ENCODE measurements around the gene FLVCR2. TPM values are rescaled to one million over a fixed set of nuclear protein-coding genes. Genes with fewer than 3 reads are reported as not detected.

FLVCR2 gene
- total and polyA plus RNA-seq, 2 experiments from 2014 or later: 1.4 to 3.1 TPM

- ATAC-seq (peak; percentile 82), DNase-seq (ENCODE audit: low spot score) (peak; percentile 36)
- TF ChIP-seq EZH2phosphoT487 (IDR thresholded peaks at IDR 0.05; ENCODE audit: unreplicated experiment) (no peak), EZH2 (IDR thresholded peaks at IDR 0.05; ENCODE audit: low read depth, unreplicated experiment) (no peak), REST (IDR thresholded peaks at IDR 0.05; ENCODE audit: unreplicated experiment) (no peak), CREB1 (CRISPR knock-in tag; IDR thresholded peaks at IDR 0.05; ENCODE audit: low read depth) (no peak), ZNF331 (CRISPR knock-in tag; IDR thresholded peaks at IDR 0.05; ENCODE audit: low read depth) (no peak), ZNF114 (CRISPR knock-in tag; IDR thresholded peaks at IDR 0.05) (no peak), NANOG (IDR thresholded peaks at IDR 0.05; ENCODE audit: borderline replicate concordance) (no peak), CTCF (conservative IDR thresholded peaks at IDR 0.05; ENCODE audit: low read depth in 2 of 2) (no peak), ZNF462 (CRISPR knock-in tag; IDR thresholded peaks at IDR 0.05) (no peak), POLR2AphosphoS5 (IDR thresholded peaks at IDR 0.05; ENCODE audit: low read depth) (no peak), STAT1 (IDR thresholded peaks at IDR 0.05; ENCODE audit: unreplicated experiment) (no peak), ETS1 (IDR thresholded peaks at IDR 0.05) (no peak), JUNB (IDR thresholded peaks at IDR 0.05; ENCODE audit: unreplicated experiment) (no peak)
- Mint-ChIP-seq H3K27ac (no peak overlapping the region), H3K9me3 (no peaks in the 10 kb centered on the region), H3K4me1 (peaks cover 16% of the 10 kb centered on the region; the same call in 2 of the 3 replicates), H3K27me3 (ENCODE audit: insufficient read depth, low read depth, poor library complexity) (no peaks in the 10 kb centered on the region), H3K36me3 (ENCODE audit: low read depth) (no peaks in the 10 kb centered on the region), H3K4me3 (no peak overlapping the region)
- peak overlapping the region; percentile 66; the same call in 1 of the 2 replicates for H2AFZ ChIP-seq
- H4K20me1 ChIP-seq (replicated peaks; ENCODE audit: insufficient read depth): no peaks in the 10 kb centered on the region
- no peak overlapping the region for H3K4me3 ChIP-seq
- no peaks in the 10 kb centered on the region for H3K79me2 ChIP-seq (replicated peaks; ENCODE audit: insufficient read depth)
- no peak overlapping the region for H3K27ac ChIP-seq (ENCODE audit: low read depth)
- no peaks in the 10 kb centered on the region for H3K9me2 ChIP-seq (ENCODE audit: insufficient read depth)
- no peaks in the 10 kb centered on the region for H3K27me3 ChIP-seq (ENCODE audit: insufficient read depth)
- no peaks in the 10 kb centered on the region for H3K36me3 ChIP-seq (ENCODE audit: insufficient read depth)
- no peaks in the 10 kb centered on the region for H3F3A ChIP-seq (replicated peaks; ENCODE audit: low read depth)
- H3K4me1 ChIP-seq (ENCODE audit: insufficient read depth): no peaks in the 10 kb centered on the region; the same call in 1 of the 2 replicates
- no peak overlapping the region for H3K4me2 ChIP-seq
Measured at GRCh38 chr14:75539561-75540478, 38.6 kb upstream of the FLVCR2 start.
